G401 (cell line): Measurements from ENCODE around the gene C1QTNF3. TPM values are rescaled to one million over a fixed set of nuclear protein-coding genes. Genes with fewer than 3 reads are reported as not detected.

Experiments used
- DNase-seq: peaks from one replicate; pipeline ENCODE4 v3.0.0-alpha.2; 2015; ENCODE audit warnings: low spot score
- in situ Hi-C: cut with HindIII; loops from 2 replicates; pipeline ENCODE4 v1.10.0; 2016; ENCODE audit warnings: low sequenced_read_pairs, mixed read lengths
- total RNA-seq: library from RNA; depleted of rRNA; stranded (reverse); fragments of >200 nt; shearing (Covaris generic); gene quantifications from 2 replicates; pipeline ENCODE4 v1.2.3, GENCODE V29; 2014

Gene C1QTNF3
- total RNA-seq, 1 experiment from 2014 or later: 0.07 TPM

DNA sequence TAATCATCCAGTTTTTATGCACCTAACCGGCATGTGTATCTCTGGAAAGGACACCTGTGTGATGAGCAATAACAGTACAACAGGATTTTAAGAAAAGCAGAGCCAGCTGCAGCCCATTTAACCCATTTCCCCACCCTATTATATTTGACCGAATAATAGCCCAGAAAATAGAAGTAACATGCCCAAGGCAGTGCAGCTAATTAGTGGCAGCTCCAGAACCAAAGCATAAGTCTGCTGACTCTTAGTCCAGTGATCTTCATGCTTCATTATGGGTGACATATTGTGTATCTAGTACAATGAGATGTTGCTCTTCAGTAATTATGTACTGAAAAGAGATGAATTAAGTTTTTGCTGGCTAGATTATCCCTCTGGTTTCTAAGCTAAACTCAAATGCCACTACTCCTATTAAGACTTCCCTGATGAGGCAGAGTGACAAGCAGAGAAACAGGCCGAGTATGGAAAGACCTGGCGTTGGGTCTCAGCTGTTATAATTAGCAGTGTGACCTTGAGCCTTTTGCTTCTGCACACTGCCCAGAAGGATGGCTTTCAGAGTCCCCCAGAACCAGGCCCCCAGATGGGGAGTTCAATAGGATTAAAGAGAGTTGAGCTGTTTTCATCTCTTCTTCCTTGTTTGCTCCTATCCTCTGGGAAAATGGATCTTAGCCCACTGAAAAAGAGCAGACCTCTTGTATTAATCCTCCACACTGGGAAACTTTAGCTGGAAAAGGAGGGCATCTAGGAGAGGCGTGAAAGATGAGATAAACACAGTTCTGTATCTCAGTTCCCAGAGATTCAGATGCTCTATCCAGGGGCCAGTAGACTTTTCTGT lies 10.8 kb upstream of the C1QTNF3 start:
- in situ Hi-C loops: no loop called here
- no peak for DNase-seq

DNA sequence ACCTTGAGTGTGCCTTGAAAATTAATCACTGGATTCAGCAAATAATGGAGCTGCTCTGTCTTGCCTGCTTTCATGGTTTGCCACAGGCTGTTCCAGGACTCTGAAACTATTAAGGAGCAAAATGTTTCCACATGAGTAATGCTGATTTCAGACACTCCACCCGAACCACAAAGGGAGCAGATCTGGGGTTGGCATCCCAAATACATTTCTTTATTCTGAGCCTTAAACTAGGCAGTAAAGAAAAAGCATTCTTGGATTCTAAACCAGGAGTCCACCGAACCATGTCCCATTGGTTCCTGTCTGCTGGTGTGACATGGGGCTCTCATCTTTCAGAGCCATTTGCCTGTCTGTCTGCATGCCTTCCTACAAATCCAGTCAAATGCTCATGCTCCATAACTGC lies 10.1 kb upstream of the C1QTNF3 start:
- in situ Hi-C loops: no loop called here
- no peak for DNase-seq

DNA sequence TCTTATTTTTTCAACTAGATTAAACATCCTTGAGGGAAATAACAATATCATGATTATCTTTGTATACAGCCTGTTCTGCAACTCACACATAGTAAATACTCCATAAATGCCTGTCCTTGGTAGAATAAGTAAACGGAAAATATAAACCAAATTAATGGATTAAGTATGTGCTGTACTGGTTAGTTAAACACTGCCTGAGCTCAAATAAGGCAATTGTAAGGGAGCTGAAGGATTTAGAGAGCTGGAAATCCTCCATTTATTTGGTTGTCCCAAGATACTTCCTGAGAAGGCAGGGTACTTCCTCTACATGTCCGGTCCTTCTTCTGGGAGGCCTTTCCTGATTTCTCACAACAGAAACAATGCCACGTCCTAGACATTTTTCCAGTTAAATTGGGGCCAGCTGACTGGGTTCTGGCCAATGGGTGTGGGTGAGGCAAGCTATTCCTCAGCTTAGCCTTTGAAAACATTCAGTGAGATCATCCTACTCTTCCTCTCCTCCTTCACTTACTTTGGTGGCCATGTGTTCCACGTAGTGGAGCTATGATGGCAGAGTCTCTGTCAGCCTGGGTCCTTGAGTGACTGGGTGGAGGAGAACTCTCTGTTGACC lies 8.5 kb upstream of the C1QTNF3 start:
- DNase-seq: no peak
- in situ Hi-C loops: no loop called here

DNA sequence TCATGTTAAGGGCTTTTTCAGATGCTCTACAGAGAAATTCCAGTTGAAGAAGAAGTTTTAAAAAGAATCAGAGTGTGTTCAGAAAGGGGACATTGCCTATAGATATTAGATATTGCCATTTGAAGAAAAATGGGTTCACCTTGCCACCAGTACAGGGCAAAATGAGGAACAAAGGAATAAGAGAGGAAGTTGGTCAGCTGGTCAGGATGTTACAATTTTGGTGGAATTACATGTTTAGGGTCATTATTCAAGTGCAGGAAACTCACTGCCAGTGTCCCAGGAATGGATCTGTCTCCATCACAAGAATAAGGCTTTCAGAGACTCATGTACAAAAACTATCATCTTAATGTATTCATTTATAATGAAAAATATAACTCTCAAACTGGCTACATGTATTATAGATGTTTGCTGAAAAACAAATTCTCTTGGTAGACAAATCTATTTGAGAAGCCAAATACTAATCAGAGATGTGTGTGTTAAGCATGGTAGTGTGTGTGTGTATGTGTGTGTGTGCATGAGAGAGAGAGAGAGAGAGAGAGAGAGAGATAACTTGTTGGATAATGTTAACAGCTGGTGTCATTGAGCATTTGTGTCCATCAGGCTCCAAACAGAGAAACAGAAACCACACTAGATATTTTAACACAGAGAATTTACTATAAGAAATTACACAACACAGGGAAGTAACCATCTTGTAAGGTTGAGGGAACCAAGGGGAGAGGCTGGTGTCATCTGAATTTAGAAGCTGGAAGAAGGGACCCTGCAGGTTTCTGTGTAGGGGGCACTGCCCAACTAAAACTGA lies 5.0 kb upstream of the C1QTNF3 start:
- in situ Hi-C loops: no loop called here
- no peak for DNase-seq

DNA sequence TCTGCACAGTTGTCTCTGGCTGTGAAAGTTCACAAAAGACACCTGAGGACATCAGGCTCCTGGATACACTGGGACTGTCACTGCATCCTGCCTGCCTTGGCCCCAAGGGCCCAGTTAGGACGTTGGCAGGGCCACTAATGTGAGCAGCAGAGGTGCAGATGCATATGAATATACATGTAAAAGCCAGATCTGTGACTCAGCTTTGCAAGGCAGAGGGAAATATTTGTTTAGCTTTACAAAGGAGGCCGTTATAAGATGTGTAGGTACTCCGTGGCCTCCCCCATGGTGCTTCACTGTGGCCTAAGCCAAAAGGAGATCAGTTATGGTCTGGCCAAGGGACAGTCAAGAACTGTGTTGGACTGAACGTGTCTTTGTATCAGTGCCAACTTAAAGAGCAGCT lies 4.1 kb upstream of the C1QTNF3 start:
- no peak for DNase-seq
- in situ Hi-C loops: no loop called here

DNA sequence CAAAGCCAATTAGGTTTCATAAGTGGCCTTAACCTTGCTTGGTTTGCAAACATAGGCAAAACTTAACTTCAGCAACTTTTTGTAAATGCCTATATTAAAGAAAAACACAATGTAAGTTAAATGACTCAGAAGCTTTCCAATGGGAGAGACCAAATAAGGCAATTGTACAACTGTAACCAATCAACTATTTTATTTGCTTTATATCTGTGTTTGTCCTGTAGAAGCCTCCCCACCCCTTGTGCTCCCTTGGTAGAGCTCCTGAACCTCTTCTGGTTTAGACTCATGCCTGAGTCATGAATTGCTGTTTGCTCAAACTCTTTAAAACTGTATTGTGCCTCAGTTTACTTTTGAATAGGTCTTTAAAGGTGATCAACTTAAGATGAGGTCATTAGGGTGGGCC lies 3.0 kb upstream of the C1QTNF3 start:
- in situ Hi-C loops: no loop called here
- DNase-seq: no peak

DNA sequence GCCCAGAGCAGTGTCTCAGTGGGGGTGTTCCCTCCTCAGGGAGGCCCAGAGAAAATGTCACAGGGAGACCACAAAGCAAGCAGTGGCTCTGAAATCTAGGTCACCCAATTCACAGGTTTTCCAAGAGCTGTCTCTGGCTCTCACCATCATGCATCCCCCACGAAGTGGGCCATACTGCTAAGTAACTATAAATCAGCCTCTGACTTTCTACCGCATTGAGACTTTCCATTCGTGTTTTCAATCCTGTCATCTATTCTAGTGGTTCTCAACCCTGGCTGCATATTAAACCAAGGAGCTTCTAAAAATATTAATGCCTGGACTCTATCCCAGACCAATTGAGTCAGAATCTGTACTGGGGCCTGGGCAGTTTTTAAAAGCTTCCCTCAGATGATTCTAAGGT lies 2.0 kb upstream of the C1QTNF3 start:
- in situ Hi-C loops: no loop called here
- DNase-seq: peak; percentile 11

DNA sequence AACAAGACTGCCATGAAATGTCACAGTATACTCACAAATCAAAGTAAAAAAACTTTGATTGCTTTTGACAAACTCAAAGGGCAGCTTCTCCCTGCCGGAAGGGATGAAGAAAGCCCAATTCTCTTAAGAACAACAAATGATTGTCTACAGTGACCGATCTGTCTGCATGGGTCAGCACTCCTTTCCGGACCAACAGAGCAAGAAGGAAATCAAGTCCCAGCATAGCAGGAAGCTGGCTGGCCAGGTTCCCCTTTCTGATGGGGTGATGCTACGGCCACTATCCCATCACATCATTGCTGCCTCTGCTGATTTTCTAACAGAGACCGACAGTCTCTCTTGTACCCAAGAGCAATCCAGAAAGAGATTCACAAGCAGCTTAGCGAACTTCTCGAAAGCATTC lies 692 bp downstream of the C1QTNF3 start:
- in situ Hi-C loops: no loop called here
- peak; percentile 20 for DNase-seq

DNA sequence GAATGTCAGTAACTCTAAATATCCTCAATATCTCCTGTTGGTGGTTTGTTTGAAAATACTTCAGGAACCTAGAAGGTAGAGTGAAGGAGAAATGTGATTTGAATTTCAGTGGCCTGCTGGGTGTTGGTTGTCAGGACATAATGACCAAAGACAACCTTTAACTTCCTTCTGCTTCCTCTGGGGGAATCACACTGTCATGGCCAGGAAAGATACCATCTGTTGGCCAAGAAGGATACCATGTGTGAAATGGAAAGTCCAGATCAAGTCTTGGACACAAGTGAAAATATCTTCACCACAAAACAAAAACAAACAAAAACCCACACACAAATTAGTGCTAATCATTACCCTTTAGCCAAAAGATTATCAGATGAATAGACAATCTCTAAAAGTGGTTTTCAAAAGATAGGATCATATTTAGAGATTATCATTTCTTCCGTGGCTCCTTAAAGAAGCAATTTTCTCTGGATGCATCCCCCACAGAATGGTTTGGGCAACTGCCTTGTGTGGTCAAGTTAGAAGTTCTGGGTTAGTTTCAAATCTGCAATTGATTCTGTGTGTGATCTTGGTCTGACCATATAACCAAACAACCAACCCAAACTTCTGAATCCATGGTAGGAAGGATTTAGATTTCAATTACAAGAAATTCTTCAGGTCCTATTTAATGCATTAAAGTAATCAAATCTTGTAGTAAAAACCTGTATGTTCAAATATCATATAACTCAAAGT lies 1.6 kb downstream of the C1QTNF3 start:
- in situ Hi-C loops: no loop called here
- no peak for DNase-seq

DNA sequence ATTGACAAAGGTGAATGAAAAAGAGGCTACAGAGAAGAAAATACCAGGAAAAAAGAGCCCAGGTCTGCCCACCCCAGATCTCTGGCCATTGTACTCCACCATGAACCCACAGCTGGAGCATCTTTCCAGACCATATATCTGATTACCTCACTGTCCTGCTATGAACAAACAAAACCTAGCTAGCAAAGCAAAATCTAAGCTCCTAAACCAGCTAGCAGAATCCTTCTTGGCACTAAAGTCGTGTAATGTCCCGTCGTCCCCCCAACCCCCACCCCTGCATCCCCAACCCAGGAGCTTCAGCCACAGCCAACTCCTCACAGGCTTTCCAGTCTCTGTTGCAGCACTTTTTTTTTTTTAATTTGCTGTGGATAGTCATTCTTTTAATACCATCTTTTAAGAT lies 2.5 kb downstream of the C1QTNF3 start:
- no peak for DNase-seq

DNA sequence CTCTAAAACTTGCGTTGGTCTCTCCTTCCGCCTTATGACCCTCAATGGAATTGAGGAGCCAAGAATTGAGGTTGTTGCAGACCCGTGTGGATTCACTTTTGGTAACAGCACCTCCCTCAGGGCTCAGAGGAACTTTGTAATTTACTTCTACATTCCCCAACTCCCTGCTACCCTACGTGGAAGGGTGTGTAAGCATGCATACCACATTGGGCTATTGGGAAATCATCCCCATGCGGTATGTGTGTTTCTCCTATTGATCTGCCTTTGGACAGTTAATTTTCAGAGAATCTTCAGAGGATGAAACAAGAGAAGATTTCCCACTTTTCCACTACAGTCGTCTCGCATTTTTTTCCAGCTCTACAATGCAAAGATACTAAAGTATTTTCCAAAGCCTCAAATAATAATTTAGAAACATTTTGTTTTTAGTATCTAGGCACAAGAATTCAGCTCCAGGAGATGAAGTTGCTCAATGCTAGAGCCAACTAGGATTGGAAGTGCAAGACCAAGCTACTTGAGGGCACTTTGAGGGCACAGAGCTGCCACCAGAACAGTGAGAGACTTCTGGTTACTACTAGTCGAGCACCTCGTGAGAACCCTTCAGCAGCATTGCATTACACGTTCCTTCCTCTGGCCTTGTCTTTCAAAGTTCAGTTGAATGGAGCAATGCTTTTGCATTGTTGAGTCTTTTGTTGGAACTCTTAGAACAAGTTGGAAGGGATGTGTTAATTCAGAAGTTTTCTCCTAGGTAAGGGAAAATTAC lies 3.4 kb downstream of the C1QTNF3 start:
- in situ Hi-C loops: no loop called here
- no peak for DNase-seq

More for the DNA sequence above, 2.5 kb downstream of the C1QTNF3 start:
- in situ Hi-C loops: no loop called here

DNA sequence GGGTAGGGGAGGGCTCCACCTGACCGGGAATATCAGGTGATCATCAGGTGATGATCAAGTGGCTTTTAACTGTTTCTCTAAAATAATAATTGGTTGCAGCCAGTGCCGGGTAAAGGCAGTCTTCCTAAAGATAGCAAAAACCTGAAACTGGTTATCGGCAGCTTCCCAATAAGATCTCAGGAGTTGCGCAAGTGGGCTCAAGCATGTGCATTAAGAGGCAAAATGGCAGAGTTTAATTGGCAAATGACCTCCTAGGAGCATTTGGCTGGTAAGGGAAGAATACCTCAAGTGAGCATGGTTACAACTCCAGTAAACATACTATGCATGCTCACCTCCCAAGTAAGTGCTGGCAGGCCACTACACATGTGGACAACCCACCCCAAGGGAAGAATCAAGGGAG lies 4.2 kb downstream of the C1QTNF3 start:
- in situ Hi-C loops: no loop called here
- no peak for DNase-seq

DNA sequence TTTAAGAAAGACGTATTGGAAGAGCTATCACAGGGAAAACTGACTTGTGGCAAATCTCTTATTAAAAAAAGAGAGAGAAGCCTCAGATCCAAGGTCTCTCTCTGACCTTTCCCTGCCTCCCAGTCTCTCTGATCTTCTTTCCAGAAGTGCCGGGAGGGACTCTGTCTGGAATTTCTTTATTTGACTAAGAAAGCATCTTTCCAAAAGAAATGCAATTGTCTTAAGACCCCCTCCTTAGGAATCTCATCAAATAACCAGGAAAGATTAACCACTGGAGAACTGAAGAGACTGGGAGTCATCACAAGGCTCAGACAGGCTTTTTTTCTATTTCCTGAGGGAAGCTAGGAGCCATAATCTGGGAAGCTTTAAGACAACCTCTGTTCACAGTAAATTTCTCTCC lies 4.6 kb downstream of the C1QTNF3 start:
- no peak for DNase-seq
- in situ Hi-C loops: no loop called here

DNA sequence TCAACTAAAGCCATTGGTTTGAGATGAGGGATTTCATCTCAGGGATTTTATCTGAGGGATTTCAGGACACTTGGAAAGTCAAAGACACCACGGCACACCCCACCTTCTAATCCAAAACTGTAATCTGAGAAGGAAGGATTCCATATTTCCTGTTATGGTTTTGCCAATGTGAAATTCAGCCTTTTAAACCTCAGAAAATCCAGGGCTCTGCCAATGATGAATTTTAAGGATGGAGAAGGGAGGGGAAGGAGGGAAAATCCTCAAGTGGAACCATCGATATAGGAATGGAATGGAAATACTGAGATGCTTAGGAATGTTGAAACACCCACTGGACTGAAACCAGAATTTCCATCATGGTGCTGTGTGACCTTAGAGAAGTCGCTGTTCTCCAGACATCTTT lies 5.3 kb downstream of the C1QTNF3 start:
- in situ Hi-C loops: no loop called here
- DNase-seq: no peak

DNA sequence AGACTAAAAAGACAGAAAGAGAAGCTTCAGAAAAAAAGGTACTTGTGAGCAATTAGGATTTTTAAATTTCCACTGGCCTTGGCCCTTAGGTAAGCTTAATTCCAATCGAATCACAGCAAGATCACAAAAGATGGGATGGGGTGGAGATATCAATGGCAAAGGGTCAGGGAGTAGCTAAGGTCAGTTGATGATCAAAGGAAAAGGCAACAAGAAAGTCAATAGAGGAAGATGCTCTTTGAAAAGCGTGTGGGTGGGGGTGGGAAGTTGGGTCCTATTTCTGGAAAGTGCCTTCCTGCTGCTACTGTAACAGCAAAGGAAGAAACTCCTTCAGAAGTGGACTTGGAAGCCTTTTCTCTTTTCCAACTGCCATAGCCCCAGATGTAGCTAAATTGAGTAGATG lies 7.3 kb downstream of the C1QTNF3 start:
- in situ Hi-C loops: no loop called here
- DNase-seq: no peak

DNA sequence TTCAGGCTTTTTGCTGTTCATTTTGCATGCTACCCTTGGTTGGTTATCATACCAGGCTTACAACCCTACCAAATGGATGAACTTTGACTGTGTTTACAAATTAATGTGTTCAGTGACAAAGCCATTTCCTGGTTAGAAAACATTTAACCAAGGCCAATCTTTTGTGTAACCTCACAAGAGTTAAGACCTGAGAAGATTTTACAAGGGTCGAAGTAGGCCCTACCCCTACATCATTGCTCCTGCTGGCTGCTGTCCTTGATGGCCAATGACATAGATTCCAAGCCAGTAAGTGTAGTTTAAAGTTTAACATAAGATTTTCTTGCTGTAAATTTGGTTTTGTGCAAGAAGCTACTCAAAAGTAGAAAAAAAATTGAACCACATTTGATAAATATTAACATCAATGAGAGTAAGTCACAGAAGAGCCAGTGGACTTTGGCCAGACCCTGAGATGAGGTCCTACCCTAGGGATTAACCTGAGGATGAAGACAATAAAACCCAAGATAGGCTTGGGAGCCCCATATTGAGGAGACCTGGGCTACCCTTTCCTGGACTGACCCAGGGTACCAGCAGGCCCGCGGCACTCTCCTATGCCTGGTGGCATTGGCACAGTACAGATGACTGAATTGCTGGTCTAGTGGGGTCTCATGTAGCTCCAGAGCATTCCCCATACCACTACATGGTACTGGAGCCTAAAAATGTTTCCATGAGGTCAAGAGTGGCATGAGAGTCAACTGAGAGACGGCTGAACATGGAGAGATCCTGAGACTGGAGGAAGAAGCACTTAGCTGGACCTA lies 8.3 kb downstream of the C1QTNF3 start:
- in situ Hi-C loops: no loop called here
- no peak for DNase-seq

DNA sequence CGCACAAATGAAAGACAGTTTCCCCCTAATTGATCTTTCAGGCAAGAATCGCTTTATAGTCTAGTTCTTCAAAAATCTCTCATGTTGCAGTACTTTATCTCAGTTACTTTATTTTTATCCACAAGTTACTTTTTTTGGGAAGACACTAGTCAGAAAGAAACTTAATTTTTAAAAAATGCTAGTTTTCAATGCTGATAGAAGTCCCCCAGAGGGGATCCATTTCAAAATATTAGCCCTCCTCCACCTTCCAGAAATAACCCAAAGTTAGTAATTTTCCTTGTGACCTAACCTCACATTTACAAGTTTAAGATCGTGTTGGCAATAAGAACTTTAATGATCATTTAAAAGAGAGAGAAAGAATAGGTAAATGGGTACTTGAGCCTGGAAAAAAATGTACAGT lies 11.0 kb downstream of the C1QTNF3 start:
- in situ Hi-C loops: no loop called here
- no peak for DNase-seq

DNA sequence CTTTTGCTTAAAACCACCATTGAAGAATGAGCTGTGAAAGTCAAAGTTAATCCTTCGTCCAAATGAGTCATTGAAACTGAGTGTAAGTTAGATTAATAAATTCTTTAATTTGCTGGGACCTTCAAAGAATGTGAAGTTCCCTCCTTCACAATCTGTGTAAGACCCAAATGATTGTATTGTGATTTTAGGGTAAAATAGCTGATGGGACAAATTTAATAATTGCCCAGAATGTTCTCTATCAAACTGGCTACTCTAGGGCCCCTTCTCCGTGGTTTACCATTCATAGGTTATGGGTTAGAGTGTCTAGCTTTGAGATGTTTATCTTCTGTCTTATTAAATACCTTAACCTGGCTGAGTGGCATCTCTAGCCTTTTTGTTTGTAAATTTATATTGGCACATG lies 11.9 kb downstream of the C1QTNF3 start:
- no peak for DNase-seq
- in situ Hi-C loops: no loop called here
